Activated effector memory CD4-positive, alpha-beta T cell treated with anti-CD3 and anti-CD28 coated beads, Interleukin-2, amount 50 U/mL, for 16 hours (primary cell): ENCODE data around the gene SLC9A5.

Experiments
- DNase-seq: peaks from one replicate; pipeline ENCODE4 v3.0.0-alpha.2; 2020

Gene SLC9A5

GRCh38 chr16:67248401-67249177, at the start of gene SLC9A5:
Gene SLC9A5 (plus strand): TSS chr16:67248979. CDS start chr16:67249015, 36 bp downstream.
- peak; percentile 77 for DNase-seq

- no peak for DNase-seq
Measured at GRCh38 chr16:67199011-67199807, 49.6 kb upstream of the SLC9A5 start, which contains the start of gene ELMO3. Gene ELMO3 (plus strand): TSS chr16:67199131. CDS start chr16:67199327, 196 bp downstream.

GRCh38 chr16:67199808-67200198, 49.0 kb upstream of the SLC9A5 start:
- DNase-seq = no peak

- DNase-seq = no peak
Measured at GRCh38 chr16:67200491-67200890, 48.3 kb upstream of the SLC9A5 start.

GRCh38 chr16:67201411-67202345, 47.1 kb upstream of the SLC9A5 start:
- no peak for DNase-seq

GRCh38 chr16:67202426-67202825, 46.4 kb upstream of the SLC9A5 start:
- no peak for DNase-seq

GRCh38 chr16:67202956-67203493, 45.8 kb upstream of the SLC9A5 start:
- DNase-seq = no peak

- no peak for DNase-seq
Measured at GRCh38 chr16:67204076-67204475, 44.7 kb upstream of the SLC9A5 start.

GRCh38 chr16:67206129-67206837, 42.5 kb upstream of the SLC9A5 start:
- no peak for DNase-seq

- DNase-seq = no peak
Measured at GRCh38 chr16:67206838-67207248, 41.9 kb upstream of the SLC9A5 start.

GRCh38 chr16:67207249-67208091, 41.3 kb upstream of the SLC9A5 start:
- DNase-seq = no peak

GRCh38 chr16:67208154-67208896, 40.5 kb upstream of the SLC9A5 start:
- no peak for DNase-seq

- no peak for DNase-seq
Measured at GRCh38 chr16:67209565-67209964, 39.2 kb upstream of the SLC9A5 start.

GRCh38 chr16:67210069-67210937, 38.5 kb upstream of the SLC9A5 start:
- no peak for DNase-seq

- DNase-seq = no peak
Measured at GRCh38 chr16:67211674-67212073, 37.1 kb upstream of the SLC9A5 start.

- no peak for DNase-seq
Measured at GRCh38 chr16:67212766-67213165, 36.0 kb upstream of the SLC9A5 start.

- DNase-seq = no peak
Measured at GRCh38 chr16:67213197-67214019, 35.4 kb upstream of the SLC9A5 start.

GRCh38 chr16:67215706-67216105, 33.1 kb upstream of the SLC9A5 start:
- no peak for DNase-seq
